B cell (primary cell): ENCODE measurements around the gene SMIM35. TPM values are rescaled to one million over a fixed set of nuclear protein-coding genes. Genes with fewer than 3 reads are reported as not detected.
"Not testable (repeated sequence)": the region's sequence is repeated elsewhere in the genome, so short reads cannot be mapped to it uniquely, and the experiment has no call there.

Source experiments
- ATAC-seq: fragments of 200-7000 bp; cut with Tn5 transposase; one replicate; pipeline ENCODE4 v1.10.0; 2021; ENCODE audit warnings: low read depth, mild to moderate bottlenecking, moderate number of reproducible peaks, moderate library complexity
- CTCF ChIA-PET: fragments of 350-600 bp; sonication (Branson Sonifier 250); formaldehyde crosslinking; loops from one replicate; lab custom pipeline; 2021; ENCODE audit warnings: antibody characterized with exemption, inconsistent platforms; lab: Charles Lee
- POLR2A ChIA-PET: fragments of 350-600 bp; sonication (Branson Sonifier 250); formaldehyde crosslinking; loops from one replicate; lab custom pipeline; 2021; ENCODE audit warnings: antibody characterized with exemption; lab: Charles Lee
- DNase-seq: peaks from one replicate; pipeline ENCODE4 v3.0.0; 2013
- H2AFZ ChIP-seq: 2 replicates; pipeline ENCODE4 v1.6.1; 2012; ENCODE audit warnings: mild to moderate bottlenecking, low read depth, low read length; ENCODE audit not compliant: insufficient read depth, poor library complexity, severe bottlenecking
- H3K27ac ChIP-seq, 2 donors: 1 replicate in 1 of 2; 2 replicates in 1 of 2; pipeline ENCODE4 v1.5.1; 2012 to 2013; ENCODE audit warnings: low read length in 2 of 2, mild to moderate bottlenecking in 2 of 2, moderate library complexity in 1 of 2
- H3K27me3 ChIP-seq, 4 experiments: fragments of 200-600 bp in 1 of 4; sonication (generic) in 1 of 4; replicated peaks in 1 of 4; 1 replicate in 2 of 4; 2 replicates in 2 of 4; pipeline versions ENCODE4 v1.6.1 to v1.7.0; 2013 to 2016; ENCODE audit warnings: low read length in 3 of 4, mild to moderate bottlenecking in 2 of 4, mixed read lengths in 1 of 4, moderate library complexity in 1 of 4; ENCODE audit not compliant: insufficient read depth in 4 of 4, control insufficient read depth in 3 of 4; ENCODE audit errors: control extremely low read depth in 1 of 4
- H3K36me3 ChIP-seq, 2 experiments: replicated peaks in 1 of 2; 1 replicate in 1 of 2; 2 replicates in 1 of 2; pipeline versions ENCODE4 v1.6.1 to v1.7.1; 2013; ENCODE audit warnings: low read length in 1 of 2; ENCODE audit not compliant: insufficient read depth in 2 of 2, control insufficient read depth in 1 of 2; ENCODE audit errors: control extremely low read depth in 1 of 2, extremely low read depth in 1 of 2
- H3K4me1 ChIP-seq, 2 donors: fragments of 200-600 bp in 1 of 2; sonication (generic) in 1 of 2; 1 replicate in 1 of 2; 2 replicates in 1 of 2; pipeline versions ENCODE4 v1.5.1 to v1.6.1; 2013 to 2017; ENCODE audit warnings: low read length in 2 of 2; ENCODE audit not compliant: control insufficient read depth in 2 of 2, insufficient read depth in 2 of 2
- H3K4me2 ChIP-seq: replicated peaks from 2 replicates; pipeline ENCODE3; 2012; ENCODE audit warnings: mild to moderate bottlenecking, low read depth, low read length; ENCODE audit not compliant: poor library complexity, severe bottlenecking
- H3K4me3 ChIP-seq, 5 experiments: fragments of 200-600 bp in 1 of 5; sonication (generic) in 1 of 5; 1 replicate in 3 of 5; 2 replicates in 2 of 5; pipeline versions ENCODE4 v1.5.1 to v1.7.0; 2011 to 2016; ENCODE audit warnings: low read length in 4 of 5, mild to moderate bottlenecking in 4 of 5, low read depth in 2 of 5, control low read depth in 1 of 5, moderate library complexity in 1 of 5; ENCODE audit not compliant: insufficient read depth in 1 of 5; ENCODE audit errors: control extremely low read depth in 1 of 5, extremely low read depth in 1 of 5
- H3K79me2 ChIP-seq: fragments of 200-600 bp; sonication (generic); one replicate; pipeline ENCODE4 v1.6.0; 2016; ENCODE audit warnings: low read length; ENCODE audit not compliant: control insufficient read depth, insufficient read depth
- H3K9ac ChIP-seq: fragments of 200-600 bp; sonication (generic); 2 replicates; pipeline ENCODE4 v1.6.1; 2017; ENCODE audit warnings: mild to moderate bottlenecking, low read length, moderate library complexity
- H3K9me3 ChIP-seq, 3 donors: one replicate each; pipeline versions ENCODE4 v1.6.1 to v1.7.1; 2013; ENCODE audit warnings: low read length in 2 of 3; ENCODE audit not compliant: control insufficient read depth in 2 of 3, insufficient read depth in 1 of 3; ENCODE audit errors: control extremely low read depth in 1 of 3
- H4K20me1 ChIP-seq: 2 replicates; pipeline ENCODE4 v1.6.0; 2012; ENCODE audit warnings: mild to moderate bottlenecking, low read length; ENCODE audit not compliant: insufficient read depth, control insufficient read depth, poor library complexity, severe bottlenecking
- H3K27ac Mint-ChIP-seq: one replicate; pipeline ENCODE4 v1.8.0; 2021; ENCODE audit warnings: mixed read lengths
- H3K27me3 Mint-ChIP-seq: one replicate; pipeline ENCODE4 v1.8.0; 2021; ENCODE audit warnings: mixed read lengths
- H3K4me1 Mint-ChIP-seq: one replicate; pipeline ENCODE4 v1.8.0; 2021; ENCODE audit warnings: mixed read lengths
- H3K4me3 Mint-ChIP-seq: one replicate; pipeline ENCODE4 v1.8.0; 2021; ENCODE audit warnings: mixed read lengths
- H3K9me3 Mint-ChIP-seq: one replicate; pipeline ENCODE4 v1.8.0; 2022; ENCODE audit warnings: mixed read lengths; ENCODE audit not compliant: insufficient read depth
- CTCF ChIP-seq: fragments of 200-600 bp; IDR thresholded peaks from one replicate; pipeline ENCODE4 v1.8.0; 2022; ENCODE audit warnings: antibody characterized with exemption, mild to moderate bottlenecking
- EZH2 ChIP-seq: IDR thresholded peaks from 2 replicates; pipeline ENCODE4 v1.6.1; 2012; ENCODE audit warnings: borderline replicate concordance, low read depth, mild to moderate bottlenecking, moderate library complexity, low read length; ENCODE audit not compliant: insufficient read depth, poor library complexity, severe bottlenecking
- WGBS: methylation state at CpG from one replicate; pipeline ENCODE4 v1.1.5; 2013; ENCODE audit warnings: missing lambda C conversion rate; ENCODE audit not compliant: insufficient coverage; 5-methylcytosine and 5-hydroxymethylcytosine counted together
- intact Hi-C: fragments of 100-400 bp; cut with micrococcal nuclease; formaldehyde crosslinking; loops from one replicate; pipeline ENCODE4 v1.10.0; 2022
- polyA plus RNA-seq: library from polyadenylated mRNA; depleted of rRNA; stranded (reverse); fragments of >200 nt; gene quantifications from 2 replicates; pipeline ENCODE4 v1.2.3, GENCODE V29; 2012
- total RNA-seq, 2 donors: library from RNA; stranded (reverse); fragments of 120-200 nt in 1 of 2; gene quantifications; 1 replicate in 1 of 2; 2 replicates in 1 of 2; pipeline versions ENCODE4 v1.2.3 to v1.2.4, GENCODE V29; 2013 to 2022

SMIM35 gene
- total and polyA plus RNA-seq, 2 donors (not counting 1 experiment from before 2014, with no cell fraction given), result 1.3 to 4.5 TPM

GRCh38 chr11:118064956-118065355 lies 21.8 kb downstream of the SMIM35 start:
- Mint-ChIP-seq H3K9me3 (no peaks in the 10 kb centered on the region), H3K27ac (no peak overlapping the region), H3K4me1 (no peaks in the 10 kb centered on the region), H3K4me3 (no peak overlapping the region), H3K27me3 (peaks cover 28% of the 10 kb centered on the region)
- Histone ChIP-seq H4K20me1 (no peaks in the 10 kb centered on the region), H3K27me3 (peaks cover 0 to 3% (median 1%) of the 10 kb centered on the region in 4 experiments), H2AFZ (no peak overlapping the region), H3K4me3 (no peak overlapping the region), H3K4me2 (no peak overlapping the region), H3K9ac (no peak overlapping the region), H3K79me2 (no peaks in the 10 kb centered on the region), H3K9me3 (no peaks in the 10 kb centered on the region), H3K4me1 (no peaks in the 10 kb centered on the region), H3K36me3 (no peaks in the 10 kb centered on the region), H3K27ac (no peak overlapping the region)
- intact Hi-C loops, result no loop called here
- no peak for ATAC-seq
- TF ChIP-seq CTCF (no peak), EZH2 (no peak)
- CTCF ChIA-PET, result interaction anchor here (1.1 kb wide), 1 partner anchor 12 kb away, joined by 5 read pairs; no protein-coding TSS in a partner anchor
- POLR2A ChIA-PET, result no interaction called here
- no peak for DNase-seq
- WGBS, result 98% methylated on average over 9 of the region's 9 CpGs

GRCh38 chr11:118062631-118063030 lies 24.1 kb downstream of the SMIM35 start:
- peaks cover 0 to 10% (median 1%) of the 10 kb centered on the region in 4 experiments for H3K27me3 ChIP-seq
- H3K79me2 ChIP-seq, H2AFZ ChIP-seq, H3K9me3 ChIP-seq, H3K4me1 Mint-ChIP-seq, H3K4me3 ChIP-seq, H3K36me3 ChIP-seq, intact Hi-C loops, H3K4me1 ChIP-seq, H3K9ac ChIP-seq, H3K4me3 Mint-ChIP-seq, H4K20me1 ChIP-seq, ATAC-seq, DNase-seq, H3K27ac Mint-ChIP-seq, H3K4me2 ChIP-seq, H3K27ac ChIP-seq, H3K9me3 Mint-ChIP-seq, POLR2A ChIA-PET: not testable (repeated sequence)
- CTCF ChIA-PET, result interaction anchor here (1.4 to 13.0 kb wide), 4 partner anchors 9 to 255 kb away, joined by 3 to 495 read pairs (median 6); no protein-coding TSS in a partner anchor
- peaks cover 28% of the 10 kb centered on the region for H3K27me3 Mint-ChIP-seq
- no CpG with 5 or more reads among the region's 5 CpGs for WGBS

- H3K9ac ChIP-seq, H3K79me2 ChIP-seq, H3K9me3 ChIP-seq, POLR2A ChIA-PET, H2AFZ ChIP-seq, H3K27ac ChIP-seq, H4K20me1 ChIP-seq, H3K4me1 ChIP-seq, DNase-seq, H3K27ac Mint-ChIP-seq, H3K4me3 Mint-ChIP-seq, ATAC-seq, H3K4me3 ChIP-seq, H3K4me1 Mint-ChIP-seq, intact Hi-C loops, H3K9me3 Mint-ChIP-seq, H3K36me3 ChIP-seq, H3K4me2 ChIP-seq: not testable (repeated sequence)
- CTCF ChIA-PET, result interaction anchor here (1.4 to 13.0 kb wide), 4 partner anchors 9 to 255 kb away, joined by 3 to 495 read pairs (median 6); no protein-coding TSS in a partner anchor
- peaks cover 0 to 12% (median under 1%) of the 10 kb centered on the region in 4 experiments for H3K27me3 ChIP-seq
- peaks cover 31% of the 10 kb centered on the region for H3K27me3 Mint-ChIP-seq
- WGBS, result 76% methylated on average over 3 of the region's 5 CpGs
Observed at GRCh38 chr11:118062181-118062580, 24.6 kb downstream of the SMIM35 start.
